Kidney (tissue), 14 donors: ENCODE data around the gene ZNF497. TPM values are rescaled to one million over a fixed set of nuclear protein-coding genes. Genes with fewer than 3 reads are reported as not detected.

Experiments
- DNase-seq, 5 donors: peaks; one replicate each; pipeline ENCODE4 v3.0.0-alpha.2; 2013 to 2020
- FAIRE-seq: peaks from 2 replicates; lab custom pipeline; 2012; peaks lifted over from hg19 to GRCh38; lab: Jason Lieb, UNC
- H3K27ac ChIP-seq, 2 donors: one replicate each; pipeline ENCODE4 v1.7.0; 2013; ENCODE audit warnings: low read depth in 2 of 2, low read length in 2 of 2, inconsistent platforms in 1 of 2
- H3K27me3 ChIP-seq: one replicate; pipeline ENCODE4 v1.7.1; 2013; ENCODE audit warnings: low read length, inconsistent platforms; ENCODE audit not compliant: control insufficient read depth, insufficient read depth
- H3K36me3 ChIP-seq, 3 donors: one replicate each; pipeline versions ENCODE4 v1.7.0 to v1.7.1; 2013; ENCODE audit warnings: low read length in 3 of 3, control low read depth in 1 of 3, inconsistent platforms in 1 of 3; ENCODE audit not compliant: insufficient read depth in 3 of 3, control insufficient read depth in 2 of 3
- H3K4me1 ChIP-seq, 3 donors: one replicate each; pipeline versions ENCODE4 v1.7.0 to v1.7.1; 2013; ENCODE audit warnings: low read length in 3 of 3, inconsistent platforms in 1 of 3, low read depth in 1 of 3; ENCODE audit not compliant: control insufficient read depth in 2 of 3, insufficient read depth in 2 of 3
- H3K4me3 ChIP-seq, 3 donors: one replicate each; pipeline versions ENCODE4 v1.7.0 to v1.8.1; 2013; ENCODE audit warnings: low read length in 3 of 3, control low read depth in 1 of 3, inconsistent platforms in 1 of 3
- H3K9ac ChIP-seq, 3 donors: one replicate each; pipeline versions ENCODE4 v1.7.0 to v1.7.1; 2013; ENCODE audit warnings: low read length in 3 of 3, control low read depth in 1 of 3, inconsistent platforms in 1 of 3
- H3K9me3 ChIP-seq, 3 donors: one replicate each; pipeline versions ENCODE4 v1.7.0 to v1.7.1; 2013; ENCODE audit warnings: low read length in 3 of 3, control low read depth in 1 of 3, inconsistent platforms in 1 of 3; ENCODE audit not compliant: control insufficient read depth in 2 of 3, insufficient read depth in 1 of 3
- CTCF ChIP-seq: IDR thresholded peaks from 3 replicates; pipeline ENCODE4 v1.5.1; 2012; ENCODE audit warnings: mild to moderate bottlenecking, moderate library complexity, borderline replicate concordance; ENCODE audit not compliant: insufficient read depth; ENCODE audit errors: extremely low read depth
- intact Hi-C: fragments of 100-400 bp; cut with DNase I; formaldehyde crosslinking; loops from one replicate; pipeline ENCODE4 v1.11.1; 2022
- polyA plus RNA-seq: library from polyadenylated mRNA; stranded (reverse); fragments of 350-450 nt; fragmentation: Illumina TruSeq; extraction: RNeasy Lipid Tissue Mini Kit (QIAGEN cat#74804); gene quantifications from one replicate; pipeline ENCODE4 v1.2.3, GENCODE V29; 2014; ENCODE audit warnings: low read depth, low replicate concordance; ENCODE audit not compliant: insufficient read depth
- total RNA-seq: library from RNA; stranded (reverse); fragmentation: NEBNext Ultra II Directional; extraction: Animal tissue kit (Norgen Biotek cat#: 25700); gene quantifications from one replicate; pipeline ENCODE4 v1.2.1, GENCODE V29; 2021
- donor health status: control.
- donor health status: control.
- donor health status: control.
- donor health status: control.
- donor health status: control.
- donor health status: DM: yes; HTN: yes; CAD: no.
- donor health status: Normal renal cell carcinoma (clear cell type).

ZNF497 gene
- total and polyA plus RNA-seq, 2 donors from 2014 or later = 1.7 to 5.0 TPM

GRCh38 chr19:58334691-58335249 lies 27.8 kb downstream of the ZNF497 start:
- no peak for TF ChIP-seq CTCF
- DNase-seq (no peak), FAIRE-seq (no peak)
- H3K9ac ChIP-seq = no peak overlapping the region
- H3K27ac ChIP-seq = no peak overlapping the region
- peaks cover 0 to 8% (median 7%) of the 10 kb centered on the region in 3 donors for H3K36me3 ChIP-seq
- no peaks in the 10 kb centered on the region for H3K4me1 ChIP-seq
- no peak overlapping the region for H3K4me3 ChIP-seq
- intact Hi-C loops = no loop called here
- H3K27me3 ChIP-seq = no peaks in the 10 kb centered on the region
- H3K9me3 ChIP-seq = no peaks in the 10 kb centered on the region

- H3K27ac ChIP-seq = no peak overlapping the region
- no peak for DNase-seq
Observed at GRCh38 chr19:58332697-58333096, 29.9 kb downstream of the ZNF497 start.

GRCh38 chr19:58330458-58330857 lies 32.1 kb downstream of the ZNF497 start:
- no peaks in the 10 kb centered on the region for H3K27me3 ChIP-seq
- no peaks in the 10 kb centered on the region for H3K36me3 ChIP-seq
- no peak overlapping the region for H3K4me3 ChIP-seq
- FAIRE-seq = no peak
- no peaks in the 10 kb centered on the region for H3K9me3 ChIP-seq
- no peak for DNase-seq
- intact Hi-C loops = no loop called here
- H3K9ac ChIP-seq = no peak overlapping the region
- no peak for TF ChIP-seq CTCF
- peaks cover 0 to 18% (median 0%) of the 10 kb centered on the region in 3 donors for H3K4me1 ChIP-seq
- no peak overlapping the region for H3K27ac ChIP-seq

More at GRCh38 chr19:58332697-58333096, 29.9 kb downstream of the ZNF497 start:
- TF ChIP-seq CTCF = no peak
- intact Hi-C loops = no loop called here
- Histone ChIP-seq H3K9ac (no peak overlapping the region), H3K9me3 (no peaks in the 10 kb centered on the region), H3K4me3 (no peak overlapping the region), H3K27me3 (no peaks in the 10 kb centered on the region), H3K36me3 (peaks cover 0 to 2% (median 0%) of the 10 kb centered on the region in 3 donors), H3K4me1 (peaks cover 0 to 8% (median 0%) of the 10 kb centered on the region in 3 donors)
- no peak for FAIRE-seq

DNA sequence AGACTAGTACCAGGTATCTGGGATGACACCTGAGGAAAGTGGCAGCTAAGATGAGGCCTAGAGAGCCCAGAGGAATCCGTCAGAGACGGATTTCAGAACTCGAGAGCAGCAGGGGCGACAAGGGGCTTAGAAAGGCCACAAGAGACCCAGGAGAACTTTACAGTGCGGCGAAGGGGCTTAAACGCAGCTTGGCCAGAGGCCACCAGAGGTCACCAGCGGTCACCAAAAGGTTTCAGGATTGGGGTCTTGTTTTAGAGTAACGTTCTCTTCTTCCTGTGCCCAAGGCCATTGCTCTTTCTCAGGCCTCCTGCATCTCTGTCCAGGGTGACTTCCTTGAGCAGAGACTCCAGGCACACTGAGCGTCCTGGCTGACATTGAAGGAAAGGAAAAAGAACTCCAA lies 33.6 kb downstream of the ZNF497 start:
- no peak for TF ChIP-seq CTCF
- H3K9ac ChIP-seq = no peak overlapping the region
- intact Hi-C loops = no loop called here
- peaks cover 0 to 18% (median 0%) of the 10 kb centered on the region in 3 donors for H3K4me1 ChIP-seq
- H3K9me3 ChIP-seq = no peaks in the 10 kb centered on the region
- no peak overlapping the region for H3K4me3 ChIP-seq
- no peaks in the 10 kb centered on the region for H3K27me3 ChIP-seq
- H3K27ac ChIP-seq = no peak overlapping the region
- no peaks in the 10 kb centered on the region for H3K36me3 ChIP-seq
- DNase-seq (no peak), FAIRE-seq (no peak)
